ENCODE data around the gene ZNF628. TPM values are rescaled to one million over a fixed set of nuclear protein-coding genes. Genes with fewer than 3 reads are reported as not detected.

The ZNF628 gene
- total RNA-seq, 1 experiment from 2014 or later, result 8.1 TPM

DNA sequence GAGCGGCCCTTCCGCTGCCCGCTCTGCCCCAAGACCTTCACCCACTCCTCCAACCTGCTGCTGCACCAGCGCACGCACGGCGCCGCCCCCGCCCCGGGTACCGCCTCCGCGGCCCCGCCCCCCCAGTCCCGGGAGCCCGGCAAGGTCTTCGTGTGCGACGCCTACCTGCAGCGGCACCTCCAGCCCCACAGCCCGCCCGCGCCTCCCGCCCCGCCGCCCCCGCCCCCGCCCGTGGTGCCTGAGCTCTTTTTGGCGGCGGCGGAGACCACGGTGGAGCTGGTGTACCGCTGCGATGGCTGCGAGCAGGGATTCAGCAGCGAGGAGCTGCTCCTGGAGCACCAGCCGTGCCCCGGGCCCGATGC, 5.4 kb downstream of the ZNF628 start:
- Histone ChIP-seq H3K4me3 (ENCODE audit: insufficient read depth, low read depth, low read length) (no peak overlapping the region), H3K36me3 (replicated peaks; ENCODE audit: control insufficient read depth, insufficient read depth, low read length) (no peaks in the 10 kb centered on the region), H3K27me3 (ENCODE audit: control insufficient read depth, insufficient read depth, low read length) (no peaks in the 10 kb centered on the region)
- peak; percentile 94 for DNase-seq

DNA sequence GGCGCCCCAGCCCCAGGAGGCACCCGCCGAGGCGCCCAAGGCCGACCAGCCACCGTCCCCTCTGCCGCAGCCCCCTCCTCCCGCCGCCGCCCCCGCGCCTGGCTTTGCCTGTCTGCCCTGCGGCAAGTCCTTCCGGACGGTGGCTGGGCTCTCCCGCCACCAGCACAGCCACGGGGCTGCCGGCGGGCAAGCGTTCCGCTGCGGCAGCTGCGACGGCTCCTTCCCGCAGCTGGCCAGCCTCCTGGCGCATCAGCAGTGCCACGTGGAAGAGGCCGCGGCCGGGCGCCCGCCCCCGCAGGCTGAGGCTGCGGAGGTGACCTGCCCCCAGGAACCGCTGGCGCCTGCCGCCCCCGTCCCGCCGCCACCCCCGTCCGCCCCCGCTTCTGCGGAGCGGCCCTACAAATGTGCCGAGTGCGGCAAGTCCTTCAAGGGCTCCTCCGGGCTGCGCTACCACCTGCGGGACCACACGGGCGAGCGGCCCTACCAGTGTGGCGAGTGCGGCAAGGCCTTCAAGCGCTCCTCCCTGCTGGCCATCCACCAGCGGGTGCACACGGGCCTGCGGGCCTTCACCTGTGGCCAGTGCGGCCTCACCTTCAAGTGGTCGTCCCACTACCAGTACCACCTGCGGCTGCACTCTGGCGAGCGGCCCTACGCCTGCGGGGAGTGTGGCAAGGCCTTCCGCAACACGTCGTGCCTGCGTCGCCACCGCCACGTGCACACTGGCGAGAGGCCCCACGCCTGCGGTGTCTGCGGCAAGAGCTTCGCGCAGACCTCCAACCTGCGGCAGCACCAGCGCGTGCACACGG, 5.9 kb downstream of the ZNF628 start:
- DNase-seq, result no peak
- no peak overlapping the region; the same call in 1 of the 2 replicates for H3K4me3 ChIP-seq (ENCODE audit: insufficient read depth, low read depth, low read length)
- H3K36me3 ChIP-seq (replicated peaks; ENCODE audit: control insufficient read depth, insufficient read depth, low read length), result no peaks in the 10 kb centered on the region
- H3K27me3 ChIP-seq (ENCODE audit: control insufficient read depth, insufficient read depth, low read length), result no peaks in the 10 kb centered on the region

DNA sequence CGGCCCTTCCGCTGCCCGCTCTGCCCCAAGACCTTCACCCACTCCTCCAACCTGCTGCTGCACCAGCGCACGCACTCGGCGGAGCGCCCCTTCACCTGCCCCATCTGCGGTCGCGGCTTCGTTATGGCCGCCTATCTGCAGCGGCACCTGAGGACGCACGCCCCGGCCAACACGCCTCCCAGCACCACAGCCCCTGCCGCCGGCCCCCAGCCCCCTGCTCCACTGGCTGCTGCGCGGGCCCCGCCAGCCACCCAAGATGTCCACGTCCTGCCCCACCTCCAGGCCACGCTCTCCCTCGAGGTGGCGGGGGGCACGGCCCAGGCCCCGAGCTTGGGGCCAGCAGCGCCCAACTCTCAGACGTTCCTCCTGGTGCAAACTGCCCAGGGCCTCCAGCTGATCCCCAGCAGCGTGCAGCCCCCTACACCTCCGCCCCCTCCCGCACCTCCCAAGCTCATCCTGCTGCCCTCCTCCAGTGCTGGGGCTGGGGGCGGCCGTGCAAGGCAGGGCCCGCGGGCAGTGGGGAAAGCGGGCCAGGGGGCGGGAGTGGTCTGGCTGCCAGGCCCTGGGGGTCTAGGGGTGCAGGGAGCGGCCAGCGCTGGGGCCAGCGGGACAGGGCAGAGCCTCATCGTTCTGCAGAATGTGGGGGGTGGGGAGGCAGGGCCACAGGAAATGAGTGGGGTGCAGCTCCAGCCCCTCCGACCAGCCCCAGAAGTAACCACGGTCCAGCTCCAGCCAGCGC, 6.7 kb downstream of the ZNF628 start:
- H3K27me3 ChIP-seq (ENCODE audit: control insufficient read depth, insufficient read depth, low read length), result no peaks in the 10 kb centered on the region
- H3K36me3 ChIP-seq (replicated peaks; ENCODE audit: control insufficient read depth, insufficient read depth, low read length), result no peaks in the 10 kb centered on the region
- H3K4me3 ChIP-seq (ENCODE audit: insufficient read depth, low read depth, low read length), result no peak overlapping the region
- no peak for DNase-seq

DNA sequence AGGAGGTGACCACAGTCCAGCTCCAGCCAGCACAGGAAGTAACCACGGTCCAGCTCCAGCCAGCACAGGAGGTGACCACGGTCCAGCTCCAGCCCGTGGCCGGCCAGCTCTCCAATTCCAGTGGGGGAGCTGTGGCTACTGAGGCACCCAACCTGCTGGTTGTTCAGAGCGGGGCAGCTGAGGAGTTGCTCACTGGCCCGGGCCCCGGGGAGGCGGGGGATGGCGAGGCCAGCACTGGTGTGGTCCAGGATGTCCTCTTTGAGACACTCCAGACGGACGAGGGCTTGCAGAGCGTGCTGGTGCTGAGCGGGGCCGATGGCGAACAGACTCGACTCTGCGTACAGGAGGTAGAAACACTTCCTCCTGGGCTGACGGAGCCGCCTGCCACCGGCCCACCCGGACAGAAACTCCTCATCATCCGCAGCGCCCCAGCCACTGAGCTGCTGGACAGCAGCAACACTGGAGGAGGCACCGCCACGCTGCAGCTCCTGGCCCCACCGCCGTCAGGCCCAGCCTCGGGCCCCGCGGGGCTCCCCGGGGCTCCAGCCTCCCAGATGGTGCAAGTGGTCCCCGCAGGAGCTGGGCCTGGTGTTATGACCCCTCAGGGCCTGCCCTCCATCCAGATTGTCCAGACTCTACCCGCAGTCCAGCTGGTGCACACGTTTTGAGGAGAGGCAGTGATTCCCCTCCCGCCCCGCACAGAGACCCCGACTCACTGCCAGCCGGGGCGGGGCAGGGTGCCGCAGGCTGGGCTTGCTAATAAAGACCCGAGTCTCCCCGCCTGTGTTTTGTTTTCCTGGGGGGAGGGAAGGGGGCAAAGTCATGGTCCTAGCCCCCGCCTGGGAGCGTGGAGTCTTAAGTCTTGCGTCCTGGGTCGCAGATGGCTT, 7.5 kb downstream of the ZNF628 start:
- peak; percentile 79 for DNase-seq
- H3K4me3 ChIP-seq (ENCODE audit: insufficient read depth, low read depth, low read length), result peak overlapping the region; percentile 80
- H3K27me3 ChIP-seq (ENCODE audit: control insufficient read depth, insufficient read depth, low read length), result no peaks in the 10 kb centered on the region
- no peaks in the 10 kb centered on the region for H3K36me3 ChIP-seq (replicated peaks; ENCODE audit: control insufficient read depth, insufficient read depth, low read length)

DNA sequence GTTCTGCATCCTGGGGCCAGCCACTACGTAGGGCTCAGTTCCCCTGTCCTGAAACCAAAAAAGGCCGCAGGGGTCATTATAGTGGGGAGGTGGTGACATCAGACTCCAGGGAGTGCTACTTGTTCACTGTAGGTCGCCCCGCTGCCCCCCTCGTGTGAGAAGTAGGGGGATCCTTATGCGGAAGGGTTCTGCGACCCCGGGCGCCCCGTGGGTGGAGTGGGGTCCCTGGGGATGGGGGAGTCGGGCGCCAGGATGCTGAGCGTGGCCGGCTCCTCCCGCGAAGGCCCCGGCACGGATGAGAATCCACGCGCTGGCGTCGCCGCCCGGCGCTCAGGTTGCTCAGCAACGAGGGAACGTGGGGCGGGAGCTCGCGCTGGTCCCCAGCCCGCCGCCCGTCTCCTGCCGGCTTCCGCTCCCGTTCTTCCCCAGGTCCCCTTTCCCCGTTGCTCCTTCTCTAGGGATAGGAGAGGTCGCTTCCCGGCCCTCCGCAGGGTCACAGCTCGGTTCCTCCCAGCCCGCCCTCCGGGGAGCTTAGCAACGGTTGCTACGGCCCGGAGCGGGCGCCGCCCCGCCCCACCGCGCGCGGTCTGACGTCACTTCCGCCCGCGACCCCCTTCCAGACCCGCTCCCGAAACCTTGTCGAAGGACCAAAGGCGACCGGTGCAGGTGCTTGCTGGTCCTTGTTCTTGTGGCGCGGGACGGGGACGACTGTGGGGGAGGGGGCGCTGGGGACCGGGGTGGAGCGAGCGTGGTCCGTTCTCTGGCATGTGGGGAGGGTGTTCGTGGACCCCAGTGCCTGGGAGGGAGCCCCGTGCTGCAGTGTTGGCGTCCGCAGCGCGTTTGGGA, 8.4 kb downstream of the ZNF628 start, which contains the start of gene NAT14:
Gene NAT14, plus strand, starts transcription at position 596 of the 846 bp plus-strand sequence. CDS start 521 bp downstream, outside the sequence.
- H3K4me3 ChIP-seq (ENCODE audit: insufficient read depth, low read depth, low read length), result peak within 1 kb of the TSS; percentile 80
- H3K36me3 ChIP-seq (replicated peaks; ENCODE audit: control insufficient read depth, insufficient read depth, low read length), result no peaks in the 10 kb centered on the region
- peak; percentile 99 for DNase-seq
- no peaks in the 10 kb centered on the region for H3K27me3 ChIP-seq (ENCODE audit: control insufficient read depth, insufficient read depth, low read length)

DNA sequence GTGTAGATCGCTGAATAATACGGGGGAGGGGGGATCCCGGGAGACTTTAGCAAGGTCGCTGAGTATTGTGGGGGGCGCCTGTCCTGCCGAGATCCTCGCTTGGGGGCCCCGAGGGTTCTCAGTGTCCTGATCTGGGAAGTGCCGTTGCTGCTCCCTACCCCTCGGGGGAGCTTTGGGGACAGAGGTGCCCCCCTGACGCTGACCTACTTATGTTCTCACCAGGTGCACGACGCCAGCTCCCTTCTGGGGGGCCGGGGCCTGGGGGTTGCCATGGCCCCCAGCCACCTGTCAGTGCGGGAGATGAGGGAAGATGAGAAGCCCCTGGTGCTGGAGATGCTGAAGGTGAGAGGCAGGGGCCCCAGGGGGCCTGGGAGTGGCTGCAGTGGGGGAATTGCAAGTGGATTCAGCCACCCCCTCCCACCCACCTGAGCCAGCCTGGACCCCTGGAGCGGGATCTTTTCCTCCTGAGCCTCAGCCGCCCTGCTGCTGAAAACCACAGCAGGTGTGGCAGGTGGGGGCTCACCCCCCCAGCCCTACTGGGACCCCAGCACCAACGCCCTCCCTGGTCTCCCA, 9.1 kb downstream of the ZNF628 start:
- no peak for DNase-seq
- H3K4me3 ChIP-seq (ENCODE audit: insufficient read depth, low read depth, low read length), result peak overlapping the region; percentile 80
- H3K27me3 ChIP-seq (ENCODE audit: control insufficient read depth, insufficient read depth, low read length), result no peaks in the 10 kb centered on the region
- H3K36me3 ChIP-seq (replicated peaks; ENCODE audit: control insufficient read depth, insufficient read depth, low read length), result no peaks in the 10 kb centered on the region

DNA sequence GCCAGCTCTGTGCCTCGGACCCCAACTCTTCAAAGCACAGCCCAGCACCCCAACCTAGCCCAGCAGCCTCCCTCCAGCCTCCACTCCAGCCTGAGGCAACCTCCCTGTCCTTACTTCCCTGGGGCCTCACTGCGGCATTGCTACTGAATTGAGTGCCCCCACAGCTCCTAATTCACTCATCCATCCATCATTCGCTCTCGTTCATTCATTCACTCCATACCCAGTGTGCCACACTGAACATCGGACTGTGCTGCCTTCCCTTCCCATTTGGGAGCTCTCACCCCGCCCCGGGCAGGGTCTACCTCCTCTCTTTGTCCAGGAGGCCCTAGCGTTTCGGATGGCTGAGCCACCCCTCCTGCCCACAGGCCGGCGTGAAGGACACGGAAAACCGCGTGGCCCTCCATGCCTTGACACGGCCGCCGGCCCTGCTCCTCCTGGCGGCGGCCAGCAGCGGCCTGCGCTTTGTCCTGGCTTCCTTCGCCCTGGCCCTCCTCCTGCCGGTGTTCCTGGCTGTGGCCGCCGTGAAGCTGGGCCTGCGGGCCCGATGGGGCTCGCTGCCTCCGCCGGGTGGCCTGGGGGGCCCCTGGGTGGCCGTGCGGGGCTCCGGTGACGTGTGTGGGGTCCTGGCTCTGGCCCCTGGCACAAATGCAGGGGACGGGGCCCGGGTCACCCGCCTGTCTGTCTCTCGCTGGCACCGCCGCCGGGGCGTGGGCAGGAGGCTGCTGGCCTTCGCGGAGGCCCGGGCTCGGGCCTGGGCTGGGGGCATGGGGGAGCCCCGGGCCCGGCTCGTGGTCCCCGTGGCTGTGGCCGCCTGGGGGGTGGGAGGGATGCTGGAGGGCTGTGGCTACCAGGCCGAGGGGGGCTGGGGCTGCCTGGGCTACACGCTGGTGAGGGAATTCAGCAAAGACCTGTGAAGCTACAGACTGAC, 9.9 kb downstream of the ZNF628 start:
- Histone ChIP-seq H3K36me3 (replicated peaks; ENCODE audit: control insufficient read depth, insufficient read depth, low read length) (no peaks in the 10 kb centered on the region), H3K4me3 (ENCODE audit: insufficient read depth, low read depth, low read length) (no peak overlapping the region), H3K27me3 (ENCODE audit: control insufficient read depth, insufficient read depth, low read length) (no peaks in the 10 kb centered on the region)
- DNase-seq, result peak; percentile 73

DNA sequence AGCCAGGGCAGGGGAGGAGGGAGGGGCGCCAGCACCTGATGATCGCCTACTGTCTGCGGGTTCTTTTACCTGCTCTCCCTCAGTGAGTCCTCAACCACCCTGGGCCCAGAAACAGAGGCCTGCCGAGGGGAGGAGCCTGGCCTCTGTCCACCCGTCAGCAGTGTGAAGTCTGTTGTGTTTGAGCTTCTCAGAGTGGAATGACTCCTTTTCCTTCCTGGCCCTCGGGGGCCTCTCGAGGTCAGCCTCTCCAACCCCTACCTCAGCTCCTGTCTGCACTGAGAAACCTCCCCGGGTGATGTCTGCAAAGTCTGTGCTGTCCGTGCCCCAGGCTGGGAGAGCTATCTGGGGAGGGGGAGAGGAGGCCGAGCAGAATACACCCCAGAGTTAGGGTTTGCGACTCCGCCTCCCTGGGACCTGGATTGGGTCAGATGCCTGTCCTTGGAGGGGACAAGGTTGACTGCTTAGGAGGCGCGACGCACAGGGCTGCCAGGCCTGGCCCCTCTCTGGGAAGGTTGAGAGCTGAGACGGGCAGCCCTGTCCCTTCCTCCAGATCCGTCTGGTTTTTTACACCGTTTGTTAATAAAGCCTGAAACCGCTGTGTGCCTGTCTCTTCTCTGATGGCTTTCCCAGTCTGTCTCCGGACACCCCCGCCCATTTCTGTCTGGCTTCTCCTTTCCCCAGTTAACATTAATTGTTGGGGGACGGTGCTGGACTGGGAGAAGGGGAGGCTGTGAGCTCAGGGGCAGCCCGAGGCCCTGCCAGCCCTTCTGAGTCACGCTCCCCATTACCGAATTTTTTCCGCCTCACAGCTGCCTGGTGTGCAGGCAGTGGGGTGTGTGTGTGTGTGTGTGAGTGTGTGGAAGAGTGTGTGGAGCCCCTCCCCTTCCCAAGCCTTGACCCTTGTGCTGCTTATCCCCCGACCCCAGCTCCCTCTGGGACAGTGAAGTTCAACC, 10.8 kb downstream of the ZNF628 start:
- Histone ChIP-seq H3K36me3 (replicated peaks; ENCODE audit: control insufficient read depth, insufficient read depth, low read length) (no peaks in the 10 kb centered on the region), H3K4me3 (ENCODE audit: insufficient read depth, low read depth, low read length) (0 out of 2 replicates have a peak overlapping the region, but pooled peaks have one; percentile 11), H3K27me3 (ENCODE audit: control insufficient read depth, insufficient read depth, low read length) (no peaks in the 10 kb centered on the region)
- DNase-seq, result peak; percentile 80

DNA sequence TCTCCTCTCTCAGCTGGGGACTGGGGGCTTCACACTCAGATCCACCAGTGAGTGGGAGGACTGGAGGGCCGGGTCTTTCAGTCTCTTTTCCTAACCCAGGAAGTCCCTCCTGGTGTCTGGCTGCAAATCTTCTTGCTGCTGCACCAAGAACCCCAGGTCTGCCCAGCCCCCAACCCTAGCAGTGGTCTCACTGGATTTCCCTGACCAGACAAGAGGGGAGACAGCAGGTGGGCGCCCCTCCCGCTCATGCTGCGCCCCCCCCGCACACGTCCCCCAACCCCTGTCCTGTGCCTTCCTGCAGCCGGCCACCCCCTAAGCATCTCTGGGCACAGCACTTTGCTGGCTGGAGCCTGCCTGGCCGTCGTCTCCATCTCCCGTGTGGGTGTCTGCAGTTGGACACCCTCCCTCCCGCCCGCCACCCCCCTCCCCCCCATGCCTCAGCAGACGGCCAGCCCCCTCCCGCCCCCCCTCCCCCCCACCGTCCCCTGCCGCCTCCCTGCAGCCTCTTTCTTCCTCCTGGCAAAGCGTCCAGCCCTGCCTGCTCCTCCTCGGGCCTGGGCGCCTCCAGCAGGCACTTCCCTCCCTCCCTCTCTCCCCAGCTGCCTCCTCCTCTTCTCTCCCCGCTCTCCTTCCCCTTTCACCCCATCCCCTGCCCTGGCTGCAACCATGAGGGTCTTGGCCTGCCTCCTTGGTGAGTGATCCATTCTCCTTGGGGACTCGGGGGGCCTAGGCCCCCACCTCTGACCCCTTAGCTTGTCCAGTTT, 11.7 kb downstream of the ZNF628 start, which contains the start of gene SSC5D:
Gene SSC5D, plus strand, starts transcription at position 513 of the 764 bp plus-strand sequence. Its CDS starts 154 bp downstream, at position 667.
- H3K4me3 ChIP-seq (ENCODE audit: insufficient read depth, low read depth, low read length), result peak within 1 kb of the TSS; percentile 33
- DNase-seq, result peak; percentile 89
- no peaks in the 10 kb centered on the region for H3K36me3 ChIP-seq (replicated peaks; ENCODE audit: control insufficient read depth, insufficient read depth, low read length)
- no peaks in the 10 kb centered on the region for H3K27me3 ChIP-seq (ENCODE audit: control insufficient read depth, insufficient read depth, low read length)

DNA sequence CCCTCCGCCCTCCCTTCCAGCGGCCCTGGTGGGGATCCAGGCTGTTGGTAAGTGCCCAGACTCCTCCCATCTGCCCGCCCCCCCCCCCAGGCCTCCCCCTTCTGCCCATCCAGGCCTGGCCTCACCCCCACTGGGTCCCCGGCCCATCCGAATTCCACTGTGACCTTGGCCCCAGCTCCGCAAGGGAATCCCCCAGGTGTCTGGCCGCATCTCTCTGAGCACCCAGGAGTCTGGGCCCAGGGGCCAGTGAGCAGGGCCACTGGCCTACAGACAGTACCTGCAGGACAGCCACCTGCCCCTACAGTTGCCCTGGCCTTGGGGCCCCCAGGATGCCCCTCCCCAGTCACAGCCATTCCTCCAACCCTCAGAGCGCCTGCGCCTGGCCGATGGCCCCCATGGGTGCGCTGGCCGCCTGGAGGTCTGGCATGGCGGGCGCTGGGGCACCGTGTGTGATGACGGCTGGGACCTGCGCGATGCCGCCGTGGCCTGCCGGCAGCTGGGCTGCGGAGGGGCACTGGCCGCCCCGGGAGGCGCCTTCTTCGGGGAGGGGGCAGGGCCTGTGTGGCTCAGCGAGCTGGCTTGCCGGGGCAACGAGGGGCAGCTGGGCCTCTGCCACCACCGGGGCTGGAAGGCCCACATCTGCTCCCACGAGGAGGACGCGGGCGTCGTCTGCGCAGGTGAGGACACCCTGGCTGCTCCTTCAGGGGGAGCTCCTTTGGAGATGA, 12.7 kb downstream of the ZNF628 start:
- no peaks in the 10 kb centered on the region for H3K36me3 ChIP-seq (replicated peaks; ENCODE audit: control insufficient read depth, insufficient read depth, low read length)
- peak; percentile 93 for DNase-seq
- H3K27me3 ChIP-seq (ENCODE audit: control insufficient read depth, insufficient read depth, low read length), result no peaks in the 10 kb centered on the region
- peak overlapping the region; percentile 2; the same call in 1 of the 2 replicates for H3K4me3 ChIP-seq (ENCODE audit: insufficient read depth, low read depth, low read length)
